ENCODE measurements around the gene KNDC1. TPM values are rescaled to one million over a fixed set of nuclear protein-coding genes. Genes with fewer than 3 reads are reported as not detected.

KNDC1 gene
- total and polyA plus RNA-seq, 2 of the 13 experiments (the other 11 are each of a cell fraction or from before 2014, with no cell fraction given), result 0.69 TPM; not detected in 1

DNA sequence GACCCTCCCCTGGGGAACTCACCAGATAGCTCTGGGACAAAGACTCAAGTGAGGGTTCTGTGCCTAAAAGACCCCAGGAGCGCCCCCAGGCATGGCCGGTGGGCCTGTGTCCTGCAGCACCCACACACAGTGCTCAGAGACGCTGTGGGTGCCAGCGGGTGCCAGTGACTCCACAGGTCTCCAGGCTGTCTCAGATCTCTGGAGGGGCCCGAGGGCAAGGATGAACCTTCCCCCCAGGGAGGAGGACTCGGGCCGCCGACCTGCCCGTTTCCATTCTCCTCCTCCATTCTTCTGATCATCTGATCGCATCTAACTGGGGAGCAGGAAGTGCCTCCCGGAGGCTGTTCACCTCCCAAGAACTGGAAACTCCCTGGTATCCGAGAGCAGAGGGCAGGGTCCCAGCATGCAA, 115.7 kb downstream of the KNDC1 start (continued):
- TF ChIP-seq, protein P1, sequence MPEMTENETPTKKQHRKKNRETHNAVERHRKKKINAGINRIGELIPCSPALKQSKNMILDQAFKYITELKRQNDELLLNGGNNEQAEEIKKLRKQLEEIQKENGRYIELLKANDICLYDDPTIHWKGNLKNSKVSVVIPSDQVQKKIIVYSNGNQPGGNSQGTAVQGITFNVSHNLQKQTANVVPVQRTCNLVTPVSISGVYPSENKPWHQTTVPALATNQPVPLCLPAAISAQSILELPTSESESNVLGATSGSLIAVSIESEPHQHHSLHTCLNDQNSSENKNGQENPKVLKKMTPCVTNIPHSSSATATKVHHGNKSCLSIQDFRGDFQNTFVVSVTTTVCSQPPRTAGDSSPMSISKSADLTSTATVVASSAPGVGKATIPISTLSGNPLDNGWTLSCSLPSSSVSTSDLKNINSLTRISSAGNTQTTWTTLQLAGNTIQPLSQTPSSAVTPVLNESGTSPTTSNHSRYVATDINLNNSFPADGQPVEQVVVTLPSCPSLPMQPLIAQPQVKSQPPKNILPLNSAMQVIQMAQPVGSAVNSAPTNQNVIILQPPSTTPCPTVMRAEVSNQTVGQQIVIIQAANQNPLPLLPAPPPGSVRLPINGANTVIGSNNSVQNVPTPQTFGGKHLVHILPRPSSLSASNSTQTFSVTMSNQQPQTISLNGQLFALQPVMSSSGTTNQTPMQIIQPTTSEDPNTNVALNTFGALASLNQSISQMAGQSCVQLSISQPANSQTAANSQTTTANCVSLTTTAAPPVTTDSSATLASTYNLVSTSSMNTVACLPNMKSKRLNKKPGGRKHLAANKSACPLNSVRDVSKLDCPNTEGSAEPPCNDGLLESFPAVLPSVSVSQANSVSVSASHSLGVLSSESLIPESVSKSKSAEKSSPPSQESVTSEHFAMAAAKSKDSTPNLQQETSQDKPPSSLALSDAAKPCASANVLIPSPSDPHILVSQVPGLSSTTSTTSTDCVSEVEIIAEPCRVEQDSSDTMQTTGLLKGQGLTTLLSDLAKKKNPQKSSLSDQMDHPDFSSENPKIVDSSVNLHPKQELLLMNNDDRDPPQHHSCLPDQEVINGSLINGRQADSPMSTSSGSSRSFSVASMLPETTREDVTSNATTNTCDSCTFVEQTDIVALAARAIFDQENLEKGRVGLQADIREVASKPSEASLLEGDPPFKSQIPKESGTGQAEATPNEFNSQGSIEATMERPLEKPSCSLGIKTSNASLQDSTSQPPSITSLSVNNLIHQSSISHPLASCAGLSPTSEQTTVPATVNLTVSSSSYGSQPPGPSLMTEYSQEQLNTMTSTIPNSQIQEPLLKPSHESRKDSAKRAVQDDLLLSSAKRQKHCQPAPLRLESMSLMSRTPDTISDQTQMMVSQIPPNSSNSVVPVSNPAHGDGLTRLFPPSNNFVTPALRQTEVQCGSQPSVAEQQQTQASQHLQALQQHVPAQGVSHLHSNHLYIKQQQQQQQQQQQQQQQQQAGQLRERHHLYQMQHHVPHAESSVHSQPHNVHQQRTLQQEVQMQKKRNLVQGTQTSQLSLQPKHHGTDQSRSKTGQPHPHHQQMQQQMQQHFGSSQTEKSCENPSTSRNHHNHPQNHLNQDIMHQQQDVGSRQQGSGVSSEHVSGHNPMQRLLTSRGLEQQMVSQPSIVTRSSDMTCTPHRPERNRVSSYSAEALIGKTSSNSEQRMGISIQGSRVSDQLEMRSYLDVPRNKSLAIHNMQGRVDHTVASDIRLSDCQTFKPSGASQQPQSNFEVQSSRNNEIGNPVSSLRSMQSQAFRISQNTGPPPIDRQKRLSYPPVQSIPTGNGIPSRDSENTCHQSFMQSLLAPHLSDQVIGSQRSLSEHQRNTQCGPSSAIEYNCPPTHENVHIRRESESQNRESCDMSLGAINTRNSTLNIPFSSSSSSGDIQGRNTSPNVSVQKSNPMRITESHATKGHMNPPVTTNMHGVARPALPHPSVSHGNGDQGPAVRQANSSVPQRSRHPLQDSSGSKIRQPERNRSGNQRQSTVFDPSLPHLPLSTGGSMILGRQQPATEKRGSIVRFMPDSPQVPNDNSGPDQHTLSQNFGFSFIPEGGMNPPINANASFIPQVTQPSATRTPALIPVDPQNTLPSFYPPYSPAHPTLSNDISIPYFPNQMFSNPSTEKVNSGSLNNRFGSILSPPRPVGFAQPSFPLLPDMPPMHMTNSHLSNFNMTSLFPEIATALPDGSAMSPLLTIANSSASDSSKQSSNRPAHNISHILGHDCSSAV (CRISPR knock-in tag; IDR thresholded peaks at IDR 0.05; ENCODE audit: borderline replicate concordance), result no peak
- TF ChIP-seq ZNF451 (CRISPR knock-in tag; IDR thresholded peaks at IDR 0.05) (no peak), HOXA3 (CRISPR knock-in tag; IDR thresholded peaks at IDR 0.05) (no peak), ARNT2 (CRISPR knock-in tag; IDR thresholded peaks at IDR 0.05; ENCODE audit: low read depth) (no peak), ZNF704 (CRISPR knock-in tag; IDR thresholded peaks at IDR 0.05; ENCODE audit: borderline replicate concordance) (no peak), KAT2B (IDR thresholded peaks at IDR 0.05; ENCODE audit: borderline replicate concordance, low read depth, low read length) (no peak), GLI4 (CRISPR knock-in tag; IDR thresholded peaks at IDR 0.05; ENCODE audit: borderline replicate concordance) (no peak), IRX3 (CRISPR knock-in tag; IDR thresholded peaks at IDR 0.05; ENCODE audit: borderline replicate concordance, low read depth) (no peak)

MicroRNAs encoded within 50 kb of the gene (microRNA counts, 767-probe panel; counts per million panel counts)
- microRNA hsa-miR-202-3p, result not detected

Small RNA genes within 50 kb of the gene (microRNA-seq; reads per million reads assigned to microRNA genes)
- not detected for gene MIR202

Other genes with a start within 250 kb of the KNDC1 start
- 0.74 and 0.84 TPM in 2 replicates for gene CFAP46, start 217.6 kb upstream of the KNDC1 start, total RNA-seq (2016; rRNA removed; fragmentation: Illumina TruSeq; extraction: Trizol)
- gene CFAP46, start 217.6 kb upstream of the KNDC1 start, polyA plus RNA-seq (2011; rRNA removed), result 0.10 and 0.24 TPM in 2 replicates
- not detected in 2 replicates for gene ADGRA1, start 72.3 kb upstream of the KNDC1 start, total RNA-seq (2016; rRNA removed; fragmentation: Illumina TruSeq; extraction: Trizol)
- not detected in 2 replicates for gene ADGRA1, start 72.3 kb upstream of the KNDC1 start, polyA plus RNA-seq (2011; rRNA removed)
- not detected in 2 replicates for gene UTF1, start 70.0 kb downstream of the KNDC1 start, total RNA-seq (2016; rRNA removed; fragmentation: Illumina TruSeq; extraction: Trizol)
- not detected in 2 replicates for gene UTF1, start 70.0 kb downstream of the KNDC1 start, polyA plus RNA-seq (2011; rRNA removed)
- not detected in 2 replicates for gene VENTX, start 77.6 kb downstream of the KNDC1 start, total RNA-seq (2016; rRNA removed; fragmentation: Illumina TruSeq; extraction: Trizol)
- gene VENTX, start 77.6 kb downstream of the KNDC1 start, polyA plus RNA-seq (2011; rRNA removed), result not detected in 2 replicates
- 0.07 and 0.93 TPM in 2 replicates for gene ADAM8, start 116.6 kb downstream of the KNDC1 start, total RNA-seq (2016; rRNA removed; fragmentation: Illumina TruSeq; extraction: Trizol)
- gene ADAM8, start 116.6 kb downstream of the KNDC1 start, polyA plus RNA-seq (2011; rRNA removed), result 0.24 and 0.65 TPM in 2 replicates
- 34.5 and 44.1 TPM in 2 replicates for gene TUBGCP2, start 148.7 kb downstream of the KNDC1 start, total RNA-seq (2016; rRNA removed; fragmentation: Illumina TruSeq; extraction: Trizol)
- 21.3 and 22.6 TPM in 2 replicates for gene TUBGCP2, start 148.7 kb downstream of the KNDC1 start, polyA plus RNA-seq (2011; rRNA removed)
- gene ZNF511, start 148.7 kb downstream of the KNDC1 start, total RNA-seq (2016; rRNA removed; fragmentation: Illumina TruSeq; extraction: Trizol), result 53.4 and 66.4 TPM in 2 replicates
- 35.6 and 37.0 TPM in 2 replicates for gene ZNF511, start 148.7 kb downstream of the KNDC1 start, polyA plus RNA-seq (2011; rRNA removed)
- not detected in 2 replicates for gene CALY, start 176.7 kb downstream of the KNDC1 start, total RNA-seq (2016; rRNA removed; fragmentation: Illumina TruSeq; extraction: Trizol)
- 0.08 and 0.21 TPM in 2 replicates for gene CALY, start 176.7 kb downstream of the KNDC1 start, polyA plus RNA-seq (2011; rRNA removed)
- gene PRAP1, start 187.2 kb downstream of the KNDC1 start, total RNA-seq (2016; rRNA removed; fragmentation: Illumina TruSeq; extraction: Trizol), result 22.4 and 48.2 TPM in 2 replicates
- gene PRAP1, start 187.2 kb downstream of the KNDC1 start, polyA plus RNA-seq (2011; rRNA removed), result 20.8 and 26.7 TPM in 2 replicates
- gene FUOM, start 197.8 kb downstream of the KNDC1 start, total RNA-seq (2016; rRNA removed; fragmentation: Illumina TruSeq; extraction: Trizol), result 60.4 and 64.2 TPM in 2 replicates
- gene FUOM, start 197.8 kb downstream of the KNDC1 start, polyA plus RNA-seq (2011; rRNA removed), result 27.5 and 29.3 TPM in 2 replicates
- 195 and 233 TPM in 2 replicates for gene ECHS1, start 213.1 kb downstream of the KNDC1 start, total RNA-seq (2016; rRNA removed; fragmentation: Illumina TruSeq; extraction: Trizol)
- 26.4 and 32.7 TPM in 2 replicates for gene ECHS1, start 213.1 kb downstream of the KNDC1 start, polyA plus RNA-seq (2011; rRNA removed)
- gene PAOX, start 219.0 kb downstream of the KNDC1 start, total RNA-seq (2016; rRNA removed; fragmentation: Illumina TruSeq; extraction: Trizol), result 0.49 and 0.52 TPM in 2 replicates
- gene PAOX, start 219.0 kb downstream of the KNDC1 start, polyA plus RNA-seq (2011; rRNA removed), result 0.77 and 1.1 TPM in 2 replicates
- gene MTG1, start 233.9 kb downstream of the KNDC1 start, total RNA-seq (2016; rRNA removed; fragmentation: Illumina TruSeq; extraction: Trizol), result 29.9 and 42.0 TPM in 2 replicates
- gene MTG1, start 233.9 kb downstream of the KNDC1 start, polyA plus RNA-seq (2011; rRNA removed), result 103 and 108 TPM in 2 replicates

All from HepG2 (cell line).